Loucy (cell line): Measurements from ENCODE around the gene ARL5A.

Experiments
- EZH2phosphoT487 ChIP-seq: fragments of 200-600 bp; IDR thresholded peaks from 2 replicates; pipeline ENCODE4 v1.6.1; 2018; ENCODE audit warnings: antibody characterized with exemption, mild to moderate bottlenecking, moderate library complexity, borderline replicate concordance
- TF ChIP-seq, protein P1 (sequence below): fragments of 200-600 bp; sonication (generic); conservative IDR thresholded peaks from 2 replicates; pipeline ENCODE4 v1.5.1; 2014; ENCODE audit warnings: mild to moderate bottlenecking, antibody characterized with exemption, low read length

DNA sequence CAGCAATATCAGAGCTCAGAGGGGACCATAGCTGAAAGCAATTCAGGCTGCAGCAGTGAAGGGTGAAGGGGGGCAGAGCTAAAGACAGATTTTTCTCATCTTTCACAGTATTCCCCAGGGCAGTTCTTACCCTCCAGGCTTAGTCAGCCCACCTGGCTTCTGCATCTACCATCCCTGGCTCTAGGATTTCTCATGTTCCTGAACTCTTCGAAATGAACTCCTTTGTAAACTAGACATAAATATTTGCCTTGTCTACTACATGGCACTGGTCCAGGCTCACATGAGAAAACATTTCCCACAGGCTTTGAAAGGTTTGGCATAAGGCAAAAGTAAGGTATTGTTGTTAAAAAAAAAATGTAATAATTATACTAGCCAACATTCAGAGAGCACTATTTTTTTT is 70.4 kb downstream of the ARL5A start:
- TF ChIP-seq, protein P1, sequence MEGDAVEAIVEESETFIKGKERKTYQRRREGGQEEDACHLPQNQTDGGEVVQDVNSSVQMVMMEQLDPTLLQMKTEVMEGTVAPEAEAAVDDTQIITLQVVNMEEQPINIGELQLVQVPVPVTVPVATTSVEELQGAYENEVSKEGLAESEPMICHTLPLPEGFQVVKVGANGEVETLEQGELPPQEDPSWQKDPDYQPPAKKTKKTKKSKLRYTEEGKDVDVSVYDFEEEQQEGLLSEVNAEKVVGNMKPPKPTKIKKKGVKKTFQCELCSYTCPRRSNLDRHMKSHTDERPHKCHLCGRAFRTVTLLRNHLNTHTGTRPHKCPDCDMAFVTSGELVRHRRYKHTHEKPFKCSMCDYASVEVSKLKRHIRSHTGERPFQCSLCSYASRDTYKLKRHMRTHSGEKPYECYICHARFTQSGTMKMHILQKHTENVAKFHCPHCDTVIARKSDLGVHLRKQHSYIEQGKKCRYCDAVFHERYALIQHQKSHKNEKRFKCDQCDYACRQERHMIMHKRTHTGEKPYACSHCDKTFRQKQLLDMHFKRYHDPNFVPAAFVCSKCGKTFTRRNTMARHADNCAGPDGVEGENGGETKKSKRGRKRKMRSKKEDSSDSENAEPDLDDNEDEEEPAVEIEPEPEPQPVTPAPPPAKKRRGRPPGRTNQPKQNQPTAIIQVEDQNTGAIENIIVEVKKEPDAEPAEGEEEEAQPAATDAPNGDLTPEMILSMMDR = no peak
- no peak for TF ChIP-seq EZH2phosphoT487
